HFF-Myc (cell line): ENCODE data around the gene ARPP21.

Experiments used
- DNase-seq: peaks from one replicate; pipeline ENCODE4 v3.0.0-alpha.2; 2011; ENCODE audit warnings: low read depth; ENCODE audit errors: extremely low read depth
- H3K4me3 ChIP-seq: replicated peaks from 2 replicates; pipeline ENCODE4 v1.5.1; 2011; ENCODE audit warnings: low read depth, mild to moderate bottlenecking, control low read depth, low read length
- CTCF ChIP-seq: IDR thresholded peaks from 2 replicates; pipeline ENCODE4 v1.5.1; 2012; ENCODE audit warnings: mild to moderate bottlenecking, low read depth, low read length, control low read depth; ENCODE audit errors: missing control alignments

ARPP21 gene

GRCh38 chr3:35781558-35781957 is 142.2 kb downstream of the ARPP21 start:
- no peak for TF ChIP-seq CTCF
- no peak overlapping the region for H3K4me3 ChIP-seq

GRCh38 chr3:35782355-35782754 is 143.0 kb downstream of the ARPP21 start:
- H3K4me3 ChIP-seq, result no peak overlapping the region
- TF ChIP-seq CTCF, result no peak
- DNase-seq, result no peak

More at GRCh38 chr3:35781558-35781957, 142.2 kb downstream of the ARPP21 start:
- DNase-seq, result no peak

GRCh38 chr3:35784169-35784568 is 144.8 kb downstream of the ARPP21 start:
- no peak for DNase-seq
- no peak overlapping the region for H3K4me3 ChIP-seq
- no peak for TF ChIP-seq CTCF

- no peak overlapping the region for H3K4me3 ChIP-seq
- DNase-seq, result no peak
- no peak for TF ChIP-seq CTCF
These were observed 146.0 kb downstream of the ARPP21 start for GRCh38 chr3:35785234-35785888.

- H3K4me3 ChIP-seq, result no peak overlapping the region
- DNase-seq, result no peak
- no peak for TF ChIP-seq CTCF
These were observed 148.6 kb downstream of the ARPP21 start for GRCh38 chr3:35787936-35788335.

- no peak overlapping the region for H3K4me3 ChIP-seq
- no peak for TF ChIP-seq CTCF
- DNase-seq, result no peak
These were observed 149.9 kb downstream of the ARPP21 start for GRCh38 chr3:35789042-35789831.
